Measurements from ENCODE around the gene SCN2A.

DNA sequence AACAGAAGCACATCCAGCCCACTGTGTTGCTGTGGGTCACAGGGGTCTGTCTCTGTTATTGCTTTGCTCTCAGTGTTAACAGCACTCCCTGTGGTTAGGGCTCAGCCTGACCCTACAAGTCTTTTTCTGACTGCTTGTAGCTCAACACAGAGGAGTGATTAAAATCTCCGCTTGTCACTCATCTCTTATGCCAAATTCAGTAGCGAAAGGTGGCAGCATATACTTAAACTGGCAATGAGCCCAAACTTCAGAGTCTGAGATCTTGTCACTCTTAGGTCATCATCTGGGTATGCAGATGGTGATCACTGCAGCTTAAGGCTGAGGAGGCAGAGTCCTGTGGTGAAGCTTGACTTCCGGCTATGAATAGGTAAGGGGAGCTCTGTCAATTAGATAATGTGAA is 167.0 kb downstream of the SCN2A start:
- TF ChIP-seq EZH2 (IDR thresholded peaks at IDR 0.05; ENCODE audit: low read length, unreplicated experiment) (no peak), EZH2phosphoT487 (IDR thresholded peaks at IDR 0.05; ENCODE audit: borderline replicate concordance, low read length) (no peak)
- TF ChIP-seq, protein P1, sequence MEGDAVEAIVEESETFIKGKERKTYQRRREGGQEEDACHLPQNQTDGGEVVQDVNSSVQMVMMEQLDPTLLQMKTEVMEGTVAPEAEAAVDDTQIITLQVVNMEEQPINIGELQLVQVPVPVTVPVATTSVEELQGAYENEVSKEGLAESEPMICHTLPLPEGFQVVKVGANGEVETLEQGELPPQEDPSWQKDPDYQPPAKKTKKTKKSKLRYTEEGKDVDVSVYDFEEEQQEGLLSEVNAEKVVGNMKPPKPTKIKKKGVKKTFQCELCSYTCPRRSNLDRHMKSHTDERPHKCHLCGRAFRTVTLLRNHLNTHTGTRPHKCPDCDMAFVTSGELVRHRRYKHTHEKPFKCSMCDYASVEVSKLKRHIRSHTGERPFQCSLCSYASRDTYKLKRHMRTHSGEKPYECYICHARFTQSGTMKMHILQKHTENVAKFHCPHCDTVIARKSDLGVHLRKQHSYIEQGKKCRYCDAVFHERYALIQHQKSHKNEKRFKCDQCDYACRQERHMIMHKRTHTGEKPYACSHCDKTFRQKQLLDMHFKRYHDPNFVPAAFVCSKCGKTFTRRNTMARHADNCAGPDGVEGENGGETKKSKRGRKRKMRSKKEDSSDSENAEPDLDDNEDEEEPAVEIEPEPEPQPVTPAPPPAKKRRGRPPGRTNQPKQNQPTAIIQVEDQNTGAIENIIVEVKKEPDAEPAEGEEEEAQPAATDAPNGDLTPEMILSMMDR (conservative IDR thresholded peaks at IDR 0.05; ENCODE audit: low read depth, low read length) = peak; percentile 52
